Activated T-cell treated with anti-CD3 and anti-CD28 coated beads, Interleukin-2, amount 50 U/mL, for 48 hours (primary cell): ENCODE measurements around the gene SLX9.

Source experiments
- DNase-seq, 2 experiments: peaks; one replicate each; pipeline ENCODE4 v3.0.0-alpha.2; 2020

The SLX9 gene, protein sequence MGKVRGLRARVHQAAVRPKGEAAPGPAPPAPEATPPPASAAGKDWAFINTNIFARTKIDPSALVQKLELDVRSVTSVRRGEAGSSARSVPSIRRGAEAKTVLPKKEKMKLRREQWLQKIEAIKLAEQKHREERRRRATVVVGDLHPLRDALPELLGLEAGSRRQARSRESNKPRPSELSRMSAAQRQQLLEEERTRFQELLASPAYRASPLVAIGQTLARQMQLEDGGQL

GRCh38 chr21:44939532-44940115 is at the start of gene SLX9:
TSS of gene SLX9 (plus strand) at chr21:44940029. CDS start at chr21:44940058, 29 bp downstream.
- DNase-seq: peak; percentile 89 to 91

GRCh38 chr21:44890338-44890931 is 49.4 kb upstream of the SLX9 start:
- DNase-seq: no peak

- no peak for DNase-seq
Observed at GRCh38 chr21:44890961-44891541, 48.8 kb upstream of the SLX9 start.

DNA sequence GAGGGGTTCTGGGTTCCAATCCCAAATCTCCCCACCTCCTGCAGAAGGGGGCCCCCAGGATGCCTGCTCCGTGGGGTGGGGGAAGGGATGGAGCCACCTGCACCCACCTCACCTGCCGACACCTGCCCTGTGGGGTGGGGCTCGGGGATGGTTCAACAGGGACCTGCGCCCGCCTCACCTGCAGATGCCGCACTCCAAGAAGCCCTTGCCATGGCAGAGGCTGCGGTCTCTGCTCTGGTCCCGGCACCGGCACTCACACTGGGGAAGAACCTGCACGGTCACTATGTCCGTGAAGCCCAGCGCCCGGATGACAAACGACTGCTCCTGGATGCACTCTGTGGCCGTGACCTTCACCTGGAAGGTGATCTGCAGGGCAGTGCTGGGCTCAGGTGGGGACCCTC is 48.2 kb upstream of the SLX9 start:
- no peak for DNase-seq

GRCh38 chr21:44892095-44892494 is 47.7 kb upstream of the SLX9 start:
- DNase-seq: no peak

- DNase-seq: peak; percentile 87
Observed at GRCh38 chr21:44892536-44893277, 47.1 kb upstream of the SLX9 start.

- no peak for DNase-seq
Observed at GRCh38 chr21:44893278-44893556, 46.6 kb upstream of the SLX9 start.

GRCh38 chr21:44893948-44894656 is 45.7 kb upstream of the SLX9 start:
- no peak for DNase-seq

DNA sequence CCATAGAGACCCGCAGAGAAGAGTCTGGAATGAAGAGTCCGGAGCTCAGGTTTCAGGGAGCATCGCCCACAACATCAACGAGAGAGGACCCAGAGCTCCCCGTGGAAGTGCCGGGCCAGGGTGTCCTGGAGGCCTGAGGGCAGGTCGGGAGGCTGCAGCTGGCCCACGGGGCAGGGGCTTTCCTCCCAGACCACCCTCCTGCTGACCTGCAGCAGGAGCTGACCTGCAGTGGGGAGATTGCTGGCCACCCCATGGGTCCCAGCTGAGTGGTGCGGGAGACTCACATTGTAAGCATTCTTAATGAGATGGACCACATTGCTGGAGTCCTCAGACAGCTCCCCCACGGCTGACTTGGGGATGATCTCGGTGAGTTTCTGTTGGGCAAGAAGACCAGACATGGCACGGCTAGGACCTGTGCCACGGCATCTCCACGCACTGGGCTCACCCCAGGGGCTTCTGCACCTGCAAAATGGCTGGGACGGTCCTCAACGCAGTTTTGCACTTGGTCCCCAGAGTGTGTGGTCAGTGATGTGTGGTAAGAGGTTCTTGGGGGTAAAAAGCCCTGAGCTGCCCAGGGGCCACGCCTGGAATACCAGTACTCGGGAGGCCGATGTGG is 45.0 kb upstream of the SLX9 start:
- DNase-seq: no peak

DNA sequence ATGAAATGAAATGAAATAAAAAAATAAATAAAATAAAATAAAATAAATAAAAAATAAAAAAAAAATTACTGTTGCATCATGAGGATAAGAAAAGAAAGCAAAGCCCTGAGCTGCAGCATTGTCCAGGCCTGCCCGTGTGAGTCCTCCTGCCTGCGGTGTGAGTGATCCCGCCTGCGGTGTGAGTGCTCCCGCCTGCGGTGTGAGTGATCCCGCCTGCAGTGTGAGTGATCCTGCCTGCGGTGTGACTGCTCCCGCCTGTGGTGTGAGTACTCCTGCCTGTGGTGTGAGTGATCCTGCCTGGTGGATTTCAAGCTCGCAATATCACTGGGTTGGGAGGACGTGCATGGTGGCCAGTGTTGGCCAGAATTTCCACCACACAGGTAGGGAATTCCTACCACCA is 44.0 kb upstream of the SLX9 start:
- DNase-seq: no peak

- no peak for DNase-seq
Observed at GRCh38 chr21:44896561-44897286, 43.1 kb upstream of the SLX9 start.

DNA sequence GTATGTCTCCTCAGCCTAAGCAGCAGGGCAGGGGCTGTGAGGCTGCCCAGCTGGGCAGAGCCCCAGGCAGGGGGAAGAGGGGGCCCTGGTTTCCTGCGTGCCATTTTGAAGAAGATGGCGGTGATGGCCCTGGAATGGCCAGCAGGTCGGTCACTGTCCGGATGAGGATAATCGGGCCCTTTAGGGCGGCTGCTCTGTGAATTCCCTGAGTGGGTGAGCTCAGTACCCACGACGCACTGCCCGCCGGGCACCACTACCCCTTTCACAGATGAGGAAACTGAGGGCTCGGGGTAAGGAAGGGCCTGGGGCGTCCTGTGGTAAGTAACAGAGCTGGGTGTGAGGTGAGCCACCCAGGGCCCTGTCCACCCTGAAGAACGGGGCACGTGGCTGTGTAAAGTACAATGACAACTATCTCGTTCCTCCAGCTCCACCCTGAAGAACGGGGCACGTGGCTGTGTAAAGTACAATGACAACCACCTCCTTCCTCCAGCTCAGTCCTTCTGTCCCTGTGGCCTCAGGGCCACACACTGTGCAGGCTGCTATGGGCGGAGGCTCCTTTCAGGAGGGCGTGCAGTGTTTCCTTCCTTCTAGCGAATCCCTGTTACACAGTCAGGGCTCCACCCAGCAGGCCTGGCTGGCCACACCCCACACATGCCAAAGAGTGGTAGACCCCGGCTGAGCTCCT is 42.4 kb upstream of the SLX9 start:
- no peak for DNase-seq

- no peak for DNase-seq
Observed at GRCh38 chr21:44898011-44898488, 41.8 kb upstream of the SLX9 start.

GRCh38 chr21:44898851-44899767 is 40.7 kb upstream of the SLX9 start:
- DNase-seq: no peak

- no peak for DNase-seq
Observed at GRCh38 chr21:44899768-44900558, 39.9 kb upstream of the SLX9 start.

DNA sequence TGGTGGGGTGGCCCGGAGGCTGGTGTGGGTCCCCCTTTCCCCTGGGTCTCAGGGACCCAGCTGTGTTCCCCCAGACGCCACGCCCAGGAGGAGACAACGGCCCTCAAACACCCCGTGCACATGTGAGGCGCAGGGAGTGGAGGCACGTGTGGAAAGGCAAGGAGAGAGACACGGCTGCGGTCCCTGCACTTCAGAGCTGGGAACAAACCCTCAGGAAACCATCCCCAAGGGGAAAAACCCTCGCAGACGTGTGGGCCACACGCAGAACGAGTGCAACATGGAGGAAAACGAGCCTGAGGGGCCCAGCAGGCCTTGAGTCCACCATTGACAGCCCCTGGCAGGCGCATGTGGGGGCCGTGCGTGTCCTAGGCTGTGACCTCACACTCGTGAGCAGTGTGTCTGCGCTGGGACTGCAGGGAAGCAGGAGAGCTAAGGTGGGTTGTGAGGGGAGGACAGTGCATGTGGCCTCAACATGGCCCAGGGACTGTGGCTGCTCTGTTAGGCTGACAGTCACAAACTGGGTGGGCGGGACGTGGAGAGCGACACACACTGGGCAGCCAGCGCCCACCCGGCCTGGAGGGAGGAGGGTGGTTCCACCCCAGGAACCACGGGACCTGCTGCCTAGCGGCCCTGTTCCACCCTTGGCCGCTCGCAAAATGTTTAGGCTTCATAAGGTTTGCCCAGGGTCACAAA is 39.1 kb upstream of the SLX9 start:
- no peak for DNase-seq

DNA sequence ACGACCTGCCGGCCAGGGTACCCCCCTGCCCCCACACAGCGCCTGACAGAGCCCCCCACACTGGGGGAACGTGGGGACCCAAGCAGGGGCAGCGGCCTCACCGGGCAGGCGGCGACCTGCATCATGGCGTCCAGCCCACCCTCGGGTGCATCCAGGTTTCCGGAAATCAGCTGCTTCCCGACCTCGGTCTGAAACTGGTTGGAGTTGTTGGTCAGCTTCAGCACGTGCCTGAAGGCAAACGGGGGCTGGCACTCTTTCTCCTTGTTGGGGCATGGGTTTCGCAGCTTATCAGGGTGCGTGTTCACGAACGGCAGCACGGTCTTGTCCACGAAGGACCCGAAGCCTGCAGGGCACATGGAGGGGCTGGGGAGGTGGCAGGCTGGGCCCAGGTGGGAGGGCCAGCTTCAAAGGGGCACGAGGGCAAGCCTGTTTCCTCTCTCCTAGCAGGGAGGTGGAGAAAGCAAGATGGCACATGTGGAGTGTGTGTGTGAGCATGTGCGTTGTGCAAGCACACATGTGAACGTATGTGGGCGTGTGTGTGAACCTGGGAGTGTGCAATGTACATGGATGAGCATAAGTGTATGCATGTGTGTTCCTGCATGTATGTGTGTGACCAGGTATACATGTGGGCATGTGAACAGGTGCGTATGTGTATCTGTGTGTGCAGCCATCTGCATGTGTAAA is 38.3 kb upstream of the SLX9 start:
- no peak for DNase-seq
